B cell (primary cell): ENCODE data around the gene AP2S1.

Experiments
- EZH2 ChIP-seq: IDR thresholded peaks from 2 replicates; pipeline ENCODE4 v1.6.1; 2012; ENCODE audit warnings: borderline replicate concordance, low read depth, mild to moderate bottlenecking, moderate library complexity, low read length; ENCODE audit not compliant: insufficient read depth, poor library complexity, severe bottlenecking
- TF ChIP-seq, protein P1 (sequence below): fragments of 200-600 bp; IDR thresholded peaks from one replicate; pipeline ENCODE4 v1.8.0; 2022; ENCODE audit warnings: antibody characterized with exemption, mild to moderate bottlenecking

DNA sequence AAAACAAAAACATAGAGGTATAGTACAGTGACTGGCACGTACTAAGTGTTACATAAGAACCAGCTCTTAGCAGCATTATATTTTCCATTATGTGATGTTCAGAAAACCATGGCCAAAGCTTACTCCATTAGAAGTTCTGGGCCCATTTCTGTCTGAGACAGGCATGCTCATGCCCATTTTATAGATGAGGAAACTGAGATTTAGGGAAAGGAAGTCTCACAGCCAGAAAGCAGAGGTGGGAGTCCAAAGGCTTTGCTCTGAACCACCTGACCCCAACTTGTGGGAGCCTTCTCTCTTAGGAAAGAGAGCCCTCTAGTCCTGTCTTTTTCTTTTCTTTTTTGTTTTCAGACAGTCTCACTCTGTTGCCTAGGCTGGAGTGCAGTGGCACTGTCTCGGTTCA, 2.3 kb downstream of the AP2S1 start:
- TF ChIP-seq, protein P1, sequence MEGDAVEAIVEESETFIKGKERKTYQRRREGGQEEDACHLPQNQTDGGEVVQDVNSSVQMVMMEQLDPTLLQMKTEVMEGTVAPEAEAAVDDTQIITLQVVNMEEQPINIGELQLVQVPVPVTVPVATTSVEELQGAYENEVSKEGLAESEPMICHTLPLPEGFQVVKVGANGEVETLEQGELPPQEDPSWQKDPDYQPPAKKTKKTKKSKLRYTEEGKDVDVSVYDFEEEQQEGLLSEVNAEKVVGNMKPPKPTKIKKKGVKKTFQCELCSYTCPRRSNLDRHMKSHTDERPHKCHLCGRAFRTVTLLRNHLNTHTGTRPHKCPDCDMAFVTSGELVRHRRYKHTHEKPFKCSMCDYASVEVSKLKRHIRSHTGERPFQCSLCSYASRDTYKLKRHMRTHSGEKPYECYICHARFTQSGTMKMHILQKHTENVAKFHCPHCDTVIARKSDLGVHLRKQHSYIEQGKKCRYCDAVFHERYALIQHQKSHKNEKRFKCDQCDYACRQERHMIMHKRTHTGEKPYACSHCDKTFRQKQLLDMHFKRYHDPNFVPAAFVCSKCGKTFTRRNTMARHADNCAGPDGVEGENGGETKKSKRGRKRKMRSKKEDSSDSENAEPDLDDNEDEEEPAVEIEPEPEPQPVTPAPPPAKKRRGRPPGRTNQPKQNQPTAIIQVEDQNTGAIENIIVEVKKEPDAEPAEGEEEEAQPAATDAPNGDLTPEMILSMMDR: no peak
- TF ChIP-seq EZH2: no peak
